A549 (cell line): ENCODE results near the gene ACSF3. TPM values are rescaled to one million over a fixed set of nuclear protein-coding genes. Genes with fewer than 3 reads are reported as not detected.
A peak's percentile ranks its signal among the peaks of the same experiment; 100 is the strongest.

ENCODE experiments used
- ATAC-seq, 2 experiments: fragments of 200-7000 bp in 1 of 2; fragments of >200 bp in 1 of 2; cut with Nextera tagmentation in 1 of 2; cut with Tn5 transposase in 1 of 2; 3 replicates each; pipeline versions ENCODE4 v1.8.0 to v1.9.1; 2018 to 2020; ENCODE audit warnings: mild to moderate bottlenecking in 1 of 2, moderate library complexity in 1 of 2
- CTCF ChIA-PET: fragments of 300-600 bp; sonication (Branson Sonifier 250); formaldehyde crosslinking; extraction: SDS; loops from one replicate; lab custom pipeline; 2021; ENCODE audit warnings: antibody characterized with exemption, inconsistent platforms; lab: Yijun Ruan, JAX
- POLR2A ChIA-PET: fragments of 350-600 bp; formaldehyde crosslinking; extraction: SDS; loops from one replicate; lab custom pipeline; 2021; ENCODE audit warnings: antibody characterized with exemption, inconsistent platforms; lab: Yijun Ruan, JAX
- DNase-seq, 2 experiments: peaks; one replicate each; pipeline versions ENCODE4 v3.0.0 to v3.0.0-alpha.2; 2011 to 2016; ENCODE audit warnings: low read depth in 1 of 2, low spot score in 1 of 2
- FAIRE-seq: peaks from 2 replicates; lab custom pipeline; 2011; peaks lifted over from hg19 to GRCh38; lab: Jason Lieb, UNC
- H3K27ac ChIP-seq, 2 experiments: fragments of >200 bp; sonication (Bioruptor Twin); formaldehyde crosslinking; 3 replicates each; pipeline ENCODE4 v1.5.1; 2016 to 2017
- H3K4me1 ChIP-seq: fragments of >200 bp; sonication (Bioruptor Twin); formaldehyde crosslinking; 3 replicates; pipeline ENCODE4 v1.6.1; 2016
- H3K4me2 ChIP-seq: fragments of >200 bp; sonication (Bioruptor Twin); formaldehyde crosslinking; 3 replicates; pipeline ENCODE4 v1.6.1; 2016
- H3K4me3 ChIP-seq: fragments of >200 bp; sonication (Bioruptor Twin); formaldehyde crosslinking; 3 replicates; pipeline ENCODE4 v1.5.1; 2016
- H3K9me3 ChIP-seq: fragments of >200 bp; sonication (Bioruptor Twin); formaldehyde crosslinking; 3 replicates; pipeline ENCODE4 v1.6.1; 2016
- BCL3 ChIP-seq: fragments of >200 bp; sonication (Bioruptor Twin); formaldehyde crosslinking; IDR thresholded peaks from 3 replicates; pipeline ENCODE4 v1.6.1; 2016
- CEBPB ChIP-seq, 2 experiments: fragments of >200 bp in 1 of 2; sonication (Bioruptor Twin) in 1 of 2; formaldehyde crosslinking in 1 of 2; IDR thresholded peaks; 2 replicates each; pipeline ENCODE4 v1.6.1; 2012 to 2016
- CTCF ChIP-seq: fragments of >200 bp; sonication (Bioruptor Twin); formaldehyde crosslinking; IDR thresholded peaks from 3 replicates; pipeline ENCODE4 v1.5.1; 2016
- E2F6 ChIP-seq: IDR thresholded peaks from 2 replicates; pipeline ENCODE4 v1.6.1; 2012; ENCODE audit warnings: low read depth, borderline replicate concordance
- ESRRA ChIP-seq: fragments of 150-350 bp; IDR thresholded peaks from 2 replicates; pipeline ENCODE4 v1.6.1; 2014; ENCODE audit warnings: mild to moderate bottlenecking, low read length, borderline replicate concordance
- FOSL2 ChIP-seq, 2 experiments: fragments of 450-650 bp in 1 of 2; fragments of >200 bp in 1 of 2; sonication (Bioruptor Twin) in 1 of 2; formaldehyde crosslinking; IDR thresholded peaks; 2 replicates each; pipeline versions ENCODE4 v1.5.0 to v1.6.1; 2016 to 2020; ENCODE audit warnings: mild to moderate bottlenecking in 1 of 2, moderate library complexity in 1 of 2
- HES2 ChIP-seq: fragments of >200 bp; sonication (Bioruptor Twin); formaldehyde crosslinking; IDR thresholded peaks from 2 replicates; pipeline ENCODE4 v1.6.1; 2016
- HMGXB4 ChIP-seq: fragments of 250-450 bp; sonication (Bioruptor Pico); IDR thresholded peaks from 2 replicates; pipeline ENCODE4 v1.5.0; 2021; ENCODE audit warnings: mild to moderate bottlenecking, moderate library complexity, borderline replicate concordance
- HOXA7 ChIP-seq: fragments of 250-450 bp; sonication (Bioruptor Pico); IDR thresholded peaks from 2 replicates; pipeline ENCODE4 v1.5.0; 2020; ENCODE audit warnings: mild to moderate bottlenecking, moderate library complexity
- HOXB13 ChIP-seq: fragments of 250-450 bp; sonication (Bioruptor Pico); IDR thresholded peaks from 2 replicates; pipeline ENCODE4 v1.5.0; 2020; ENCODE audit warnings: low read depth, mild to moderate bottlenecking, moderate library complexity
- HOXB5 ChIP-seq: fragments of 250-450 bp; sonication (Bioruptor Pico); IDR thresholded peaks from 2 replicates; pipeline ENCODE4 v1.5.0; 2020; ENCODE audit warnings: mild to moderate bottlenecking, moderate library complexity
- JUNB ChIP-seq: fragments of >200 bp; sonication (Bioruptor Twin); formaldehyde crosslinking; IDR thresholded peaks from 2 replicates; pipeline ENCODE4 v1.6.1; 2016
- KDM1A ChIP-seq: fragments of 200-600 bp; sonication (generic); IDR thresholded peaks from 2 replicates; pipeline ENCODE4 v1.6.1; 2016; ENCODE audit warnings: low read depth, mild to moderate bottlenecking
- MAFK ChIP-seq: fragments of 450-650 bp; IDR thresholded peaks from 2 replicates; pipeline ENCODE4 v1.6.1; 2014; ENCODE audit not compliant: partially characterized antibody
- PBX3 ChIP-seq: IDR thresholded peaks from 2 replicates; pipeline ENCODE4 v1.6.1; 2012
- PHF8 ChIP-seq: fragments of 200-600 bp; sonication (generic); IDR thresholded peaks from 2 replicates; pipeline ENCODE4 v1.6.1; 2016; ENCODE audit warnings: low read depth, mild to moderate bottlenecking, antibody characterized with exemption, moderate library complexity, borderline replicate concordance
- POLR2AphosphoS2 ChIP-seq: conservative IDR thresholded peaks from 2 replicates; pipeline ENCODE4 v1.6.1; 2012; ENCODE audit warnings: low read length, improper control_type of control experiment, inconsistent platforms
- RAD21 ChIP-seq, 2 experiments: fragments of >200 bp in 1 of 2; sonication (Bioruptor Twin) in 1 of 2; formaldehyde crosslinking in 1 of 2; IDR thresholded peaks in 1 of 2; conservative IDR thresholded peaks in 1 of 2; 2 replicates in 1 of 2; 3 replicates in 1 of 2; pipeline ENCODE4 v1.6.1; 2012 to 2018; ENCODE audit warnings: inconsistent platforms in 1 of 2
- ZC3H11A ChIP-seq: fragments of 450-650 bp; IDR thresholded peaks from 2 replicates; pipeline ENCODE4 v1.6.1; 2014; ENCODE audit warnings: antibody characterized with exemption, mild to moderate bottlenecking
- ZFP36 ChIP-seq: fragments of 450-650 bp; IDR thresholded peaks from 2 replicates; pipeline ENCODE4 v1.6.1; 2014; ENCODE audit warnings: borderline replicate concordance; ENCODE audit not compliant: partially characterized antibody
- WGBS: methylation state at CpG from one replicate; pipeline ENCODE4 v1.1.6; 2017; ENCODE audit errors: missing lambda C conversion rate; 5-methylcytosine and 5-hydroxymethylcytosine counted together
- polyA plus RNA-seq, 4 experiments: library from polyadenylated mRNA; depleted of rRNA in 3 of 4; stranded (reverse); fragments of >200 nt; fragmentation: RNase III in 1 of 4; extraction: RNeasy Plus Mini Kit Qiagen cat#74134 plus additional on column Dnase treatment in 1 of 4; gene quantifications; 2 replicates in 3 of 4; 3 replicates in 1 of 4; pipeline ENCODE4 v1.2.3, GENCODE V29; 2011 to 2017

The ACSF3 gene
- polyA plus RNA-seq, 2 of the 4 experiments (the other 2 are of a cell fraction), result 9.8 to 13.1 TPM

GRCh38 chr16:89192956-89193575 lies 99.4 kb downstream of the ACSF3 start:
- 0% methylated on average over 1 of the region's 39 CpGs for WGBS
- H3K27ac ChIP-seq, result peak overlapping the region in 1 of 2 experiments; percentile 26; a peak in 1 of 6 replicates
- FAIRE-seq (no peak), ATAC-seq (peak; percentile 10 to 47; a peak in 5 of 6 replicates), DNase-seq (peak in 1 of 2 experiments; percentile 84)
- H3K9me3 ChIP-seq, result no peaks in the 10 kb centered on the region
- POLR2A ChIA-PET, result interaction anchor here (0.6 to 1.1 kb wide), 3 partner anchors 24 to 362 kb away, joined by 3 to 5 read pairs (median 3); partner anchors contain the start of genes TRAPPC2L and ZNF778
- H3K4me1 ChIP-seq, result peaks cover 7% of the 10 kb centered on the region; the same call in 1 of the 3 replicates
- no peak for TF ChIP-seq FOSL2 (IDR thresholded peaks at IDR 0.05)
- no peak for TF ChIP-seq FOSL2 (CRISPR knock-in tag; IDR thresholded peaks at IDR 0.05)
- TF ChIP-seq ZC3H11A, result no peak
- TF ChIP-seq ESRRA, result no peak
- TF ChIP-seq ZFP36, result no peak
- TF ChIP-seq HOXB5, result no peak
- TF ChIP-seq BCL3, result no peak
- TF ChIP-seq KDM1A, result no peak
- TF ChIP-seq CTCF, result no peak
- TF ChIP-seq E2F6, result no peak
- TF ChIP-seq JUNB, result no peak
- TF ChIP-seq HOXB13 (CRISPR knock-in tag), result no peak
- no peak for TF ChIP-seq PBX3
- no peak for TF ChIP-seq HMGXB4 (CRISPR knock-in tag)
- TF ChIP-seq POLR2AphosphoS2, result no peak
- no peak for TF ChIP-seq RAD21 (conservative IDR thresholded peaks at IDR 0.05 in 1 of 2, IDR thresholded peaks at IDR 0.05 in 1 of 2)
- no peak for TF ChIP-seq CEBPB (IDR thresholded peaks at IDR 0.05)
- TF ChIP-seq MAFK, result no peak
- TF ChIP-seq HOXA7 (CRISPR knock-in tag), result no peak
- TF ChIP-seq HES2, result no peak
- TF ChIP-seq PHF8, result no peak
- peak overlapping the region; percentile 99 for H3K4me2 ChIP-seq
- H3K4me3 ChIP-seq, result peak overlapping the region; percentile 49; the same call in 2 of the 3 replicates
- CTCF ChIA-PET, result interaction anchor here (1.2 kb wide), 1 partner anchor 26 kb away, joined by 4 read pairs; no protein-coding TSS in a partner anchor
